Measurements from ENCODE around the gene SLC25A21.

Gene SLC25A21

DNA sequence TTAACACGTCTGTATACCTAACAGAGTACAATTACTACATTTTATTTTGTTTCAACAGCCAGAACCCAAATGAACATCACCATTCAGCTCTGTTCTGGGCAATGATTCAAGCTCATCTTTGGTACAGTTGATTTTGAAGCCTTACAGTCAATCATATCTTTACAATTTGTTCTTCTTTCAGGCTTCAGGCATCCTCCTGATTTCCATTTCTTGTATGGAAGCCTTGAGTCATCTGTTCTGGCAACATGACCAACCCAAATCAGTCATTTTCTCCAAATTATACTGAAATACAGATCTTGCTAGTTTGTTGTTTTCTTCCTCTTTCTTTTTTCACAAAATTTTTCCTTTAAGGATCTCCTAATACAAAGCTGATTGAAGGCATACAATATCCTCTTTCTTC is 430.5 kb downstream of the SLC25A21 start:
- Histone ChIP-seq H3K27ac (ENCODE audit: low read depth, low read length) (no peak overlapping the region), H3K9ac (ENCODE audit: low read length) (no peak overlapping the region), H3K36me3 (ENCODE audit: insufficient read depth, low read length) (no peaks in the 10 kb centered on the region), H3K9me3 (ENCODE audit: low read length) (no peaks in the 10 kb centered on the region), H3K4me1 (ENCODE audit: insufficient read depth, low read length) (no peaks in the 10 kb centered on the region), H3K27me3 (ENCODE audit: control insufficient read depth in 1 of 2, insufficient read depth in 2 of 2, low read length in 2 of 2) (no peaks in the 10 kb centered on the region), H3K4me3 (ENCODE audit: low read depth in 1 of 2, low read length in 2 of 2) (no peak overlapping the region)

GRCh38 chr14:36738269-36738668 is 434.1 kb downstream of the SLC25A21 start:
- Histone ChIP-seq H3K4me3 (ENCODE audit: low read depth in 1 of 2, low read length in 2 of 2) (no peak overlapping the region), H3K9ac (ENCODE audit: low read length) (no peak overlapping the region), H3K4me1 (ENCODE audit: insufficient read depth, low read length) (no peaks in the 10 kb centered on the region), H3K36me3 (ENCODE audit: insufficient read depth, low read length) (no peaks in the 10 kb centered on the region), H3K9me3 (ENCODE audit: low read length) (no peaks in the 10 kb centered on the region), H3K27ac (ENCODE audit: low read depth, low read length) (no peak overlapping the region), H3K27me3 (ENCODE audit: control insufficient read depth in 1 of 2, insufficient read depth in 2 of 2, low read length in 2 of 2) (no peaks in the 10 kb centered on the region)

- H3K4me3 ChIP-seq (ENCODE audit: low read depth in 1 of 2, low read length in 2 of 2): no peak overlapping the region
- H3K9me3 ChIP-seq (ENCODE audit: low read length): no peaks in the 10 kb centered on the region
- H3K27ac ChIP-seq (ENCODE audit: low read depth, low read length): no peak overlapping the region
- no peaks in the 10 kb centered on the region for H3K27me3 ChIP-seq (ENCODE audit: control insufficient read depth in 1 of 2, insufficient read depth in 2 of 2, low read length in 2 of 2)
- H3K36me3 ChIP-seq (ENCODE audit: insufficient read depth, low read length): no peaks in the 10 kb centered on the region
- no peak overlapping the region for H3K9ac ChIP-seq (ENCODE audit: low read length)
- H3K4me1 ChIP-seq (ENCODE audit: insufficient read depth, low read length): no peaks in the 10 kb centered on the region
Observed at GRCh38 chr14:36726128-36726527, 446.3 kb downstream of the SLC25A21 start.

GRCh38 chr14:36724162-36724561 is 448.2 kb downstream of the SLC25A21 start:
- no peak overlapping the region for H3K9ac ChIP-seq (ENCODE audit: low read length)
- H3K27ac ChIP-seq (ENCODE audit: low read depth, low read length): no peak overlapping the region
- H3K4me1 ChIP-seq (ENCODE audit: insufficient read depth, low read length): no peaks in the 10 kb centered on the region
- no peaks in the 10 kb centered on the region for H3K27me3 ChIP-seq (ENCODE audit: control insufficient read depth in 1 of 2, insufficient read depth in 2 of 2, low read length in 2 of 2)
- no peak overlapping the region for H3K4me3 ChIP-seq (ENCODE audit: low read depth in 1 of 2, low read length in 2 of 2)
- no peaks in the 10 kb centered on the region for H3K36me3 ChIP-seq (ENCODE audit: insufficient read depth, low read length)
- H3K9me3 ChIP-seq (ENCODE audit: low read length): no peaks in the 10 kb centered on the region

DNA sequence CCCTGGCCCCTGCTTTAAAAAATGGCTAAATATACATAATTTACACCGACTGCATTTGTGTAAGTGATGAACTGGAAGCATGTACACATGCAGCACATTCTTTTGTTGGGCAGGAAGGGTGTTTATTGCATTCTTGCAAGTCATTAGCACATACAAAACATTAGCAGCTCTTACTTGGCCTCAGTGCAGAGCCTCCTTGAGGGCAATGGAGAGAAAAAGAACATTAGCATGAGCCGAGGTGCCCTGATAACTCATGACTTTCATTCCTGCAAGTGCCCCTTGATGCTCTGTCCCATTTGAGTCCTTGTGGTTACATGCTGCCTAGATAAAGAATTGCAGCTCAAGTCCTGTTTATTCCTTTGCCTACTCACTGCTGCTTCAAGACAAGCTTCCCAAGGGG is 448.9 kb downstream of the SLC25A21 start:
- no peak overlapping the region for H3K9ac ChIP-seq (ENCODE audit: low read length)
- H3K4me3 ChIP-seq (ENCODE audit: low read depth in 1 of 2, low read length in 2 of 2): no peak overlapping the region
- H3K36me3 ChIP-seq (ENCODE audit: insufficient read depth, low read length): no peaks in the 10 kb centered on the region
- no peak overlapping the region for H3K27ac ChIP-seq (ENCODE audit: low read depth, low read length)
- no peaks in the 10 kb centered on the region for H3K27me3 ChIP-seq (ENCODE audit: control insufficient read depth in 1 of 2, insufficient read depth in 2 of 2, low read length in 2 of 2)
- H3K9me3 ChIP-seq (ENCODE audit: low read length): no peaks in the 10 kb centered on the region
- H3K4me1 ChIP-seq (ENCODE audit: insufficient read depth, low read length): no peaks in the 10 kb centered on the region

- no peaks in the 10 kb centered on the region for H3K27me3 ChIP-seq (ENCODE audit: control insufficient read depth in 1 of 2, insufficient read depth in 2 of 2, low read length in 2 of 2)
- no peaks in the 10 kb centered on the region for H3K9me3 ChIP-seq (ENCODE audit: low read length)
- no peaks in the 10 kb centered on the region for H3K4me1 ChIP-seq (ENCODE audit: insufficient read depth, low read length)
- H3K4me3 ChIP-seq (ENCODE audit: low read depth in 1 of 2, low read length in 2 of 2): no peak overlapping the region
- no peak overlapping the region for H3K9ac ChIP-seq (ENCODE audit: low read length)
- H3K36me3 ChIP-seq (ENCODE audit: insufficient read depth, low read length): no peaks in the 10 kb centered on the region
- H3K27ac ChIP-seq (ENCODE audit: low read depth, low read length): no peak overlapping the region
Observed at GRCh38 chr14:36721877-36722276, 450.5 kb downstream of the SLC25A21 start.

- no peaks in the 10 kb centered on the region for H3K4me1 ChIP-seq (ENCODE audit: insufficient read depth, low read length)
- H3K27me3 ChIP-seq (ENCODE audit: control insufficient read depth in 1 of 2, insufficient read depth in 2 of 2, low read length in 2 of 2): no peaks in the 10 kb centered on the region
- no peaks in the 10 kb centered on the region for H3K9me3 ChIP-seq (ENCODE audit: low read length)
Observed at GRCh38 chr14:36720657-36721056, 451.7 kb downstream of the SLC25A21 start.

GRCh38 chr14:36719823-36720222 is 452.6 kb downstream of the SLC25A21 start:
- Histone ChIP-seq H3K4me1 (ENCODE audit: insufficient read depth, low read length) (no peaks in the 10 kb centered on the region), H3K9me3 (ENCODE audit: low read length) (no peaks in the 10 kb centered on the region), H3K4me3 (ENCODE audit: low read depth in 1 of 2, low read length in 2 of 2) (no peak overlapping the region), H3K36me3 (ENCODE audit: insufficient read depth, low read length) (no peaks in the 10 kb centered on the region), H3K27me3 (ENCODE audit: control insufficient read depth in 1 of 2, insufficient read depth in 2 of 2, low read length in 2 of 2) (no peaks in the 10 kb centered on the region), H3K27ac (ENCODE audit: low read depth, low read length) (no peak overlapping the region), H3K9ac (ENCODE audit: low read length) (no peak overlapping the region)

More at GRCh38 chr14:36720657-36721056, 451.7 kb downstream of the SLC25A21 start:
- Histone ChIP-seq H3K27ac (ENCODE audit: low read depth, low read length) (no peak overlapping the region), H3K4me3 (ENCODE audit: low read depth in 1 of 2, low read length in 2 of 2) (no peak overlapping the region), H3K9ac (ENCODE audit: low read length) (no peak overlapping the region), H3K36me3 (ENCODE audit: insufficient read depth, low read length) (no peaks in the 10 kb centered on the region)

DNA sequence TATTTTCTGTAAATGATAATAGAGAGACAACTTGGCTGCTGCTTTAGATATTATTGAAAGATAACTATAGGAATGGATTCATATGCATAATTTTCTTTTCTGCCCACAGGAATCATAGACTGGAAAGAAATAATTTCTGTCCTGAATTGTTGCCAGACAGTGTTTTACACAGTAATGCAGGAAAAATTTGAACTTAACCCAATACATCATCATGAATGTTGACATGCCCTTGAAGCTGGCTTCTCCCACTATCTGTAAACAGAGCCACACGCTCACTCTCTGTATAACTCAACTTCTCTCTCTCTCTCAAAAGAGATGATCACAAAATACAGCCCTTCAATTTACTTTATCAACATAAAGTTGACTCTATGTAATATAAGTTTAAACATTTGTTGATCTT is 454.2 kb downstream of the SLC25A21 start:
- no peaks in the 10 kb centered on the region for H3K4me1 ChIP-seq (ENCODE audit: insufficient read depth, low read length)
- H3K27ac ChIP-seq (ENCODE audit: low read depth, low read length): no peak overlapping the region
- no peaks in the 10 kb centered on the region for H3K9me3 ChIP-seq (ENCODE audit: low read length)
- no peaks in the 10 kb centered on the region for H3K36me3 ChIP-seq (ENCODE audit: insufficient read depth, low read length)
- no peak overlapping the region for H3K9ac ChIP-seq (ENCODE audit: low read length)
- no peak overlapping the region for H3K4me3 ChIP-seq (ENCODE audit: low read depth in 1 of 2, low read length in 2 of 2)
- H3K27me3 ChIP-seq (ENCODE audit: control insufficient read depth in 1 of 2, insufficient read depth in 2 of 2, low read length in 2 of 2): no peaks in the 10 kb centered on the region

GRCh38 chr14:36717363-36717762 is 455.0 kb downstream of the SLC25A21 start:
- H3K27ac ChIP-seq (ENCODE audit: low read depth, low read length): no peak overlapping the region
- no peaks in the 10 kb centered on the region for H3K27me3 ChIP-seq (ENCODE audit: control insufficient read depth in 1 of 2, insufficient read depth in 2 of 2, low read length in 2 of 2)
- H3K9me3 ChIP-seq (ENCODE audit: low read length): no peaks in the 10 kb centered on the region
- H3K36me3 ChIP-seq (ENCODE audit: insufficient read depth, low read length): no peaks in the 10 kb centered on the region
- H3K9ac ChIP-seq (ENCODE audit: low read length): no peak overlapping the region
- no peaks in the 10 kb centered on the region for H3K4me1 ChIP-seq (ENCODE audit: insufficient read depth, low read length)
- H3K4me3 ChIP-seq (ENCODE audit: low read depth in 1 of 2, low read length in 2 of 2): no peak overlapping the region

- H3K9me3 ChIP-seq (ENCODE audit: low read length): no peaks in the 10 kb centered on the region
- H3K36me3 ChIP-seq (ENCODE audit: insufficient read depth, low read length): no peaks in the 10 kb centered on the region
- H3K27me3 ChIP-seq (ENCODE audit: control insufficient read depth in 1 of 2, insufficient read depth in 2 of 2, low read length in 2 of 2): no peaks in the 10 kb centered on the region
- no peaks in the 10 kb centered on the region for H3K4me1 ChIP-seq (ENCODE audit: insufficient read depth, low read length)
- no peak overlapping the region for H3K4me3 ChIP-seq (ENCODE audit: low read depth in 1 of 2, low read length in 2 of 2)
- H3K9ac ChIP-seq (ENCODE audit: low read length): no peak overlapping the region
- no peak overlapping the region for H3K27ac ChIP-seq (ENCODE audit: low read depth, low read length)
Observed at GRCh38 chr14:36716614-36717184, 455.7 kb downstream of the SLC25A21 start.

- Histone ChIP-seq H3K4me3 (ENCODE audit: low read depth in 1 of 2, low read length in 2 of 2) (no peak overlapping the region), H3K36me3 (ENCODE audit: insufficient read depth, low read length) (no peaks in the 10 kb centered on the region), H3K9ac (ENCODE audit: low read length) (no peak overlapping the region), H3K9me3 (ENCODE audit: low read length) (no peaks in the 10 kb centered on the region), H3K27ac (ENCODE audit: low read depth, low read length) (no peak overlapping the region), H3K4me1 (ENCODE audit: insufficient read depth, low read length) (no peaks in the 10 kb centered on the region), H3K27me3 (ENCODE audit: control insufficient read depth in 1 of 2, insufficient read depth in 2 of 2, low read length in 2 of 2) (no peaks in the 10 kb centered on the region)
Observed at GRCh38 chr14:36713960-36714703, 458.3 kb downstream of the SLC25A21 start.
